MM.1S (cell line): ENCODE measurements around the gene PDE11A.

Source experiments
- DNase-seq: peaks from one replicate; pipeline ENCODE4 v3.0.0-alpha.2; 2015
- H2AFZ ChIP-seq: fragments of 300-600 bp; sonication (generic); 2 replicates; pipeline ENCODE4 v1.6.0; 2016; ENCODE audit warnings: antibody characterized with exemption, low read length
- H3F3A ChIP-seq: fragments of 300-600 bp; sonication (generic); 2 replicates; pipeline ENCODE4 v1.6.1; 2016; ENCODE audit warnings: mild to moderate bottlenecking, antibody characterized with exemption, low read length, moderate library complexity, mixed read lengths; ENCODE audit not compliant: insufficient read depth
- H3K27ac ChIP-seq: fragments of 300-600 bp; sonication (generic); 2 replicates; pipeline ENCODE4 v1.5.1; 2016; ENCODE audit warnings: mild to moderate bottlenecking, low read length
- H3K27me3 ChIP-seq: fragments of 300-600 bp; sonication (generic); replicated peaks from 2 replicates; pipeline ENCODE4 v1.6.0; 2016; ENCODE audit warnings: low read length; ENCODE audit not compliant: insufficient read depth
- H3K36me3 ChIP-seq: fragments of 300-600 bp; sonication (generic); replicated peaks from 2 replicates; pipeline ENCODE4 v1.6.1; 2016; ENCODE audit warnings: mild to moderate bottlenecking, low read length, mixed read lengths; ENCODE audit not compliant: insufficient read depth
- H3K4me1 ChIP-seq: fragments of 300-600 bp; sonication (generic); 2 replicates; pipeline ENCODE4 v1.6.1; 2016; ENCODE audit warnings: low read length, mixed read lengths
- H3K4me2 ChIP-seq: fragments of 300-600 bp; sonication (generic); 2 replicates; pipeline ENCODE4 v1.6.0; 2016; ENCODE audit warnings: low read depth, low read length
- H3K4me3 ChIP-seq: fragments of 300-600 bp; sonication (generic); 2 replicates; pipeline ENCODE4 v1.5.1; 2016; ENCODE audit warnings: low read length, mixed read lengths
- H3K79me2 ChIP-seq: fragments of 300-600 bp; sonication (generic); 2 replicates; pipeline ENCODE4 v1.6.1; 2016; ENCODE audit warnings: mixed run types, low read length, mixed read lengths
- H3K9ac ChIP-seq: fragments of 300-600 bp; sonication (generic); 2 replicates; pipeline ENCODE4 v1.6.1; 2016; ENCODE audit warnings: low read length, mixed read lengths
- H3K9me2 ChIP-seq: fragments of 300-600 bp; sonication (generic); replicated peaks from 2 replicates; pipeline ENCODE4 v1.6.1; 2016; ENCODE audit warnings: mild to moderate bottlenecking, low read length, mixed read lengths; ENCODE audit not compliant: insufficient read depth
- H3K9me3 ChIP-seq: fragments of 300-600 bp; sonication (generic); replicated peaks from 2 replicates; pipeline ENCODE4 v1.6.1; 2016; ENCODE audit warnings: mild to moderate bottlenecking, low read length, mixed read lengths; ENCODE audit not compliant: insufficient read depth
- H4K20me1 ChIP-seq: fragments of 300-600 bp; sonication (generic); 2 replicates; pipeline ENCODE4 v1.6.1; 2016; ENCODE audit warnings: mild to moderate bottlenecking, low read length, moderate library complexity, mixed read lengths; ENCODE audit not compliant: insufficient read depth
- EZH2 ChIP-seq: fragments of 300-600 bp; sonication (generic); optimal IDR thresholded peaks from 2 replicates; pipeline ENCODE3; 2017; ENCODE audit warnings: low read depth, mild to moderate bottlenecking, antibody characterized with exemption, low read length, mixed read lengths
- EZH2phosphoT487 ChIP-seq: fragments of 300-600 bp; sonication (generic); IDR thresholded peaks from 2 replicates; pipeline ENCODE4 v1.6.1; 2018; ENCODE audit warnings: antibody characterized with exemption, low read length
- TF ChIP-seq, protein P1 (sequence below): fragments of 300-600 bp; sonication (generic); IDR thresholded peaks from 2 replicates; pipeline ENCODE4 v1.5.1; 2016; ENCODE audit warnings: antibody characterized with exemption, low read length, mixed read lengths

PDE11A gene

DNA sequence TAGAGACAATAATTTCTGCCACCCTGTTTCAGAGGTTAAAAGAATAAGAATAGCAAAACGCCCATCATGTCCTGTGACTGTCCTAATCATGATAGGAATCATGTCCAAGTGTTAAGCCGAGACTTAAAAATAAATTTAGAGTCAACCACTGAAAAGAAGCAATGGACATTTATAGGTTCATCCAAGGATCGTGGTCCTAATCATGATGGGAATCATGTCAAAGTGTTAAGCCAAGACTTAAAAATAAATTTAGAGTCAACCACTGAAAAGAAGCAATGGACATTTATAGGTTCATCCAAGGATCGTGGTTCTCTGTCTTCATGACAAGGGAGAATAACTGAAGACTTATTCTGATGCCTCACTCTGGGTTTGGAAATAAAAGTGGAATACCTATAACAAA, 73.6 kb downstream of the PDE11A start:
- Histone ChIP-seq H2AFZ (no peak overlapping the region), H3K4me3 (no peak overlapping the region), H3K36me3 (no peaks in the 10 kb centered on the region), H3K4me1 (no peaks in the 10 kb centered on the region), H4K20me1 (no peaks in the 10 kb centered on the region), H3K9ac (no peak overlapping the region), H3K9me3 (no peaks in the 10 kb centered on the region), H3K27ac (no peak overlapping the region), H3K27me3 (no peaks in the 10 kb centered on the region), H3K79me2 (no peaks in the 10 kb centered on the region), H3K4me2 (no peak overlapping the region), H3K9me2 (no peaks in the 10 kb centered on the region), H3F3A (no peaks in the 10 kb centered on the region)
- no peak for DNase-seq
- no peak for TF ChIP-seq EZH2
- TF ChIP-seq EZH2phosphoT487: no peak

DNA sequence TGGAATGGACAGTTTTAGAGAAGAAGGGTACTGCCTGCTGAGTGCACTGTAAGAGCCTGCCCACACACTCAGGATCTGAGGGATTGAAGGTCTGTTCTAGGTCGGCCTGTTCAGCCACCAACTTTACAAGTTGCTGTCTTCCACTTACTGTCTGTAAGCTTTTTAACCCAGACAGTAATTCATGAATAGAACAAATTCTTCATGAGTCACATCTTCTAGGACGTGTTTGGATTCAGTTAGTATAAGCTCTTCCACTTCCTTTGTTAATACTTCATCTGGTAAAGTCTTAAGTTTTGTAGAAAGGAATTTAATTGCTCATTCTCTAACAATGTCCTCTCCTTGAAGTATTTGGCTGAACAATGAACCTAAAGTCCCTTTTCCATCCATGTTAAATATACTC, 74.6 kb downstream of the PDE11A start:
- H3K79me2 ChIP-seq: no peaks in the 10 kb centered on the region
- no peaks in the 10 kb centered on the region for H3K9me2 ChIP-seq
- no peak overlapping the region for H3K4me2 ChIP-seq
- no peaks in the 10 kb centered on the region for H3F3A ChIP-seq
- no peaks in the 10 kb centered on the region for H3K27me3 ChIP-seq
- no peak overlapping the region for H3K9ac ChIP-seq
- H3K9me3 ChIP-seq: no peaks in the 10 kb centered on the region
- H3K36me3 ChIP-seq: no peaks in the 10 kb centered on the region
- H3K4me3 ChIP-seq: no peak overlapping the region
- H3K27ac ChIP-seq: no peak overlapping the region
- no peak for TF ChIP-seq EZH2phosphoT487
- TF ChIP-seq, protein P1, sequence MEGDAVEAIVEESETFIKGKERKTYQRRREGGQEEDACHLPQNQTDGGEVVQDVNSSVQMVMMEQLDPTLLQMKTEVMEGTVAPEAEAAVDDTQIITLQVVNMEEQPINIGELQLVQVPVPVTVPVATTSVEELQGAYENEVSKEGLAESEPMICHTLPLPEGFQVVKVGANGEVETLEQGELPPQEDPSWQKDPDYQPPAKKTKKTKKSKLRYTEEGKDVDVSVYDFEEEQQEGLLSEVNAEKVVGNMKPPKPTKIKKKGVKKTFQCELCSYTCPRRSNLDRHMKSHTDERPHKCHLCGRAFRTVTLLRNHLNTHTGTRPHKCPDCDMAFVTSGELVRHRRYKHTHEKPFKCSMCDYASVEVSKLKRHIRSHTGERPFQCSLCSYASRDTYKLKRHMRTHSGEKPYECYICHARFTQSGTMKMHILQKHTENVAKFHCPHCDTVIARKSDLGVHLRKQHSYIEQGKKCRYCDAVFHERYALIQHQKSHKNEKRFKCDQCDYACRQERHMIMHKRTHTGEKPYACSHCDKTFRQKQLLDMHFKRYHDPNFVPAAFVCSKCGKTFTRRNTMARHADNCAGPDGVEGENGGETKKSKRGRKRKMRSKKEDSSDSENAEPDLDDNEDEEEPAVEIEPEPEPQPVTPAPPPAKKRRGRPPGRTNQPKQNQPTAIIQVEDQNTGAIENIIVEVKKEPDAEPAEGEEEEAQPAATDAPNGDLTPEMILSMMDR: no peak
- TF ChIP-seq EZH2: no peak
- DNase-seq: no peak
- H4K20me1 ChIP-seq: no peaks in the 10 kb centered on the region
- no peaks in the 10 kb centered on the region for H3K4me1 ChIP-seq
- H2AFZ ChIP-seq: no peak overlapping the region

GRCh38 chr2:177992992-177993391, 79.6 kb downstream of the PDE11A start:
- Histone ChIP-seq H3K36me3 (no peaks in the 10 kb centered on the region), H2AFZ (no peak overlapping the region), H3K79me2 (no peaks in the 10 kb centered on the region), H3K27ac (no peak overlapping the region), H3K4me1 (no peaks in the 10 kb centered on the region), H3K4me3 (no peak overlapping the region), H3K9me2 (no peaks in the 10 kb centered on the region), H3K27me3 (no peaks in the 10 kb centered on the region), H4K20me1 (no peaks in the 10 kb centered on the region), H3F3A (no peaks in the 10 kb centered on the region), H3K4me2 (no peak overlapping the region), H3K9ac (no peak overlapping the region), H3K9me3 (no peaks in the 10 kb centered on the region)
- TF ChIP-seq EZH2phosphoT487 (no peak), EZH2 (no peak)
- TF ChIP-seq, protein P1: no peak
- DNase-seq: no peak

- no peak overlapping the region for H2AFZ ChIP-seq
- no peak overlapping the region for H3K4me2 ChIP-seq
- H3K9me2 ChIP-seq: no peaks in the 10 kb centered on the region
- H4K20me1 ChIP-seq: no peaks in the 10 kb centered on the region
- H3K27me3 ChIP-seq: no peaks in the 10 kb centered on the region
- DNase-seq: no peak
- no peaks in the 10 kb centered on the region for H3K36me3 ChIP-seq
- H3K9me3 ChIP-seq: no peaks in the 10 kb centered on the region
- H3K27ac ChIP-seq: no peak overlapping the region
- H3K4me1 ChIP-seq: no peaks in the 10 kb centered on the region
- no peaks in the 10 kb centered on the region for H3K79me2 ChIP-seq
- no peaks in the 10 kb centered on the region for H3F3A ChIP-seq
- no peak for TF ChIP-seq EZH2phosphoT487
- TF ChIP-seq EZH2: no peak
- TF ChIP-seq, protein P1: no peak
- H3K9ac ChIP-seq: no peak overlapping the region
- H3K4me3 ChIP-seq: no peak overlapping the region
Observed at GRCh38 chr2:177989029-177989885, 83.3 kb downstream of the PDE11A start.
